ENCODE results near the gene KLHDC1.

The KLHDC1 gene

DNA sequence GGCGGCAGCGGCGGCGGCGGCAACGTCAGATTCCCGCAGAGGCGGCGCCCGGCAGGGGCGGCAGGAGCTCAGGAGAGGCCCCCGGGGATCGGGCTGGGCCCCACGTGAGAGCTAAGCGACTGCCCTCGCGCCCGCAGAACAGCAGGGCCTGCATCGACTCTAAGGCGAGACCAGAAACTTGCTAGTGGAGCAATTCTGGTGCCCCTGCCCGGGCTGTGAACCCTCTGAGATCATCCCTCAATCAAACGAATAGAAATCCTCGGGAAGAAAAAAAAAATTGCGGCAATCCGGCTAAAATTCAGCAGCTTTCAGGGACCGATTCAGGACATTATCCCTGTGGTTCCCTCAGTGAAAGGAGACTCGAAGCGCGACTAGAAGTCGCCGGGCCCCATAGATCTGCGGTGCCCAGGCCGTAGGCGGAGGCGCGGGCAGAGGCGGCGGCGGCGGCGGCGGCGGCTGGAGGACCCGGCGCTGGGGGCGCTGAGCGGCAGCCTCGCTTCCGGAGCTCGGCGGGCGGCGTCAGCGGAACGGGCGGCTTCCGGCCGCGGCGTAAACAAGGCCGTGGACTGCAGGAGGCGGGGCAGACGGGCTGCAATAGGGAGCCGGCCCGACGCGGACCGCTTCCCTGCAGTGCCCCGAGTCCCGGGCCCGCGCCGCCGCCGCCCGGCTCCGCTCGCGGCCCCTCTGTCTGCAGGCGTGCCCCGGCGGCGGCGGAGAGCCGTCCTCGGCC, 74.8 kb downstream of the KLHDC1 start, which contains the start of gene KLHDC2 (continued):
- TF ChIP-seq ZNF791 (tag by site-specific recombination; IDR thresholded peaks at IDR 0.05) (no peak), ZNF626 (tag by site-specific recombination; IDR thresholded peaks at IDR 0.05) (no peak), ZNF514 (tag by site-specific recombination; IDR thresholded peaks at IDR 0.05) (no peak), GFI1B (tag by site-specific recombination; IDR thresholded peaks at IDR 0.05) (no peak), ZNF792 (tag by site-specific recombination; IDR thresholded peaks at IDR 0.05) (no peak), ZNF266 (tag by site-specific recombination; IDR thresholded peaks at IDR 0.05; ENCODE audit: low read depth) (no peak), ZNF76 (tag by site-specific recombination; IDR thresholded peaks at IDR 0.05; ENCODE audit: borderline replicate concordance, low read depth) (no peak), ZNF544 (tag by site-specific recombination; IDR thresholded peaks at IDR 0.05) (no peak), ZNF140 (tag by site-specific recombination; IDR thresholded peaks at IDR 0.05) (no peak), ZNF707 (tag by site-specific recombination; IDR thresholded peaks at IDR 0.05) (no peak), WT1 (tag by site-specific recombination; IDR thresholded peaks at IDR 0.05) (no peak), ZNF366 (tag by site-specific recombination; conservative IDR thresholded peaks at IDR 0.05) (no peak), ZBTB8A (tag by site-specific recombination; IDR thresholded peaks at IDR 0.05) (peak; percentile 94), ZNF549 (tag by site-specific recombination; IDR thresholded peaks at IDR 0.05) (no peak), ZXDB (tag by site-specific recombination; IDR thresholded peaks at IDR 0.05) (peak; percentile 88), ZNF747 (tag by site-specific recombination; IDR thresholded peaks at IDR 0.05) (no peak), SCRT2 (tag by site-specific recombination; IDR thresholded peaks at IDR 0.05) (no peak), ZSCAN16 (tag by site-specific recombination; IDR thresholded peaks at IDR 0.05) (no peak), ZNF174 (tag by site-specific recombination; IDR thresholded peaks at IDR 0.05) (no peak), KLF8 (tag by site-specific recombination; IDR thresholded peaks at IDR 0.05) (peak; percentile 62; the same call in 1 of the 2 replicates), ZNF600 (tag by site-specific recombination; IDR thresholded peaks at IDR 0.05) (peak; percentile 77), ZNF335 (tag by site-specific recombination; conservative IDR thresholded peaks at IDR 0.05) (peak; percentile 93), ZNF19 (tag by site-specific recombination; IDR thresholded peaks at IDR 0.05; ENCODE audit: low read depth) (no peak)
- TF ChIP-seq, protein P1, sequence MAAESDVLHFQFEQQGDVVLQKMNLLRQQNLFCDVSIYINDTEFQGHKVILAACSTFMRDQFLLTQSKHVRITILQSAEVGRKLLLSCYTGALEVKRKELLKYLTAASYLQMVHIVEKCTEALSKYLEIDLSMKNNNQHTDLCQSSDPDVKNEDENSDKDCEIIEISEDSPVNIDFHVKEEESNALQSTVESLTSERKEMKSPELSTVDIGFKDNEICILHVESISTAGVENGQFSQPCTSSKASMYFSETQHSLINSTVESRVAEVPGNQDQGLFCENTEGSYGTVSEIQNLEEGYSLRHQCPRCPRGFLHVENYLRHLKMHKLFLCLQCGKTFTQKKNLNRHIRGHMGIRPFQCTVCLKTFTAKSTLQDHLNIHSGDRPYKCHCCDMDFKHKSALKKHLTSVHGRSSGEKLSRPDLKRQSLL (tag by site-specific recombination; IDR thresholded peaks at IDR 0.05), result no peak; the same call in 1 of the 2 replicates
- TF ChIP-seq, protein P2, sequence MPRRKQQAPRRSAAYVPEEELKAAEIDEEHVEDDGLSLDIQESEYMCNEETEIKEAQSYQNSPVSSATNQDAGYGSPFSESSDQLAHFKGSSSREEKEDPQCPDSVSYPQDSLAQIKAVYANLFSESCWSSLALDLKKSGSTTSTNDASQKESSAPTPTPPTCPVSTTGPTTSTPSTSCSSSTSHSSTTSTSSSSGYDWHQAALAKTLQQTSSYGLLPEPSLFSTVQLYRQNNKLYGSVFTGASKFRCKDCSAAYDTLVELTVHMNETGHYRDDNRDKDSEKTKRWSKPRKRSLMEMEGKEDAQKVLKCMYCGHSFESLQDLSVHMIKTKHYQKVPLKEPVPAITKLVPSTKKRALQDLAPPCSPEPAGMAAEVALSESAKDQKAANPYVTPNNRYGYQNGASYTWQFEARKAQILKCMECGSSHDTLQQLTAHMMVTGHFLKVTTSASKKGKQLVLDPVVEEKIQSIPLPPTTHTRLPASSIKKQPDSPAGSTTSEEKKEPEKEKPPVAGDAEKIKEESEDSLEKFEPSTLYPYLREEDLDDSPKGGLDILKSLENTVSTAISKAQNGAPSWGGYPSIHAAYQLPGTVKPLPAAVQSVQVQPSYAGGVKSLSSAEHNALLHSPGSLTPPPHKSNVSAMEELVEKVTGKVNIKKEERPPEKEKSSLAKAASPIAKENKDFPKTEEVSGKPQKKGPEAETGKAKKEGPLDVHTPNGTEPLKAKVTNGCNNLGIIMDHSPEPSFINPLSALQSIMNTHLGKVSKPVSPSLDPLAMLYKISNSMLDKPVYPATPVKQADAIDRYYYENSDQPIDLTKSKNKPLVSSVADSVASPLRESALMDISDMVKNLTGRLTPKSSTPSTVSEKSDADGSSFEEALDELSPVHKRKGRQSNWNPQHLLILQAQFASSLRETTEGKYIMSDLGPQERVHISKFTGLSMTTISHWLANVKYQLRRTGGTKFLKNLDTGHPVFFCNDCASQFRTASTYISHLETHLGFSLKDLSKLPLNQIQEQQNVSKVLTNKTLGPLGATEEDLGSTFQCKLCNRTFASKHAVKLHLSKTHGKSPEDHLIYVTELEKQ (tag by site-specific recombination; IDR thresholded peaks at IDR 0.05; ENCODE audit: borderline replicate concordance), result no peak
- TF ChIP-seq, protein P3, sequence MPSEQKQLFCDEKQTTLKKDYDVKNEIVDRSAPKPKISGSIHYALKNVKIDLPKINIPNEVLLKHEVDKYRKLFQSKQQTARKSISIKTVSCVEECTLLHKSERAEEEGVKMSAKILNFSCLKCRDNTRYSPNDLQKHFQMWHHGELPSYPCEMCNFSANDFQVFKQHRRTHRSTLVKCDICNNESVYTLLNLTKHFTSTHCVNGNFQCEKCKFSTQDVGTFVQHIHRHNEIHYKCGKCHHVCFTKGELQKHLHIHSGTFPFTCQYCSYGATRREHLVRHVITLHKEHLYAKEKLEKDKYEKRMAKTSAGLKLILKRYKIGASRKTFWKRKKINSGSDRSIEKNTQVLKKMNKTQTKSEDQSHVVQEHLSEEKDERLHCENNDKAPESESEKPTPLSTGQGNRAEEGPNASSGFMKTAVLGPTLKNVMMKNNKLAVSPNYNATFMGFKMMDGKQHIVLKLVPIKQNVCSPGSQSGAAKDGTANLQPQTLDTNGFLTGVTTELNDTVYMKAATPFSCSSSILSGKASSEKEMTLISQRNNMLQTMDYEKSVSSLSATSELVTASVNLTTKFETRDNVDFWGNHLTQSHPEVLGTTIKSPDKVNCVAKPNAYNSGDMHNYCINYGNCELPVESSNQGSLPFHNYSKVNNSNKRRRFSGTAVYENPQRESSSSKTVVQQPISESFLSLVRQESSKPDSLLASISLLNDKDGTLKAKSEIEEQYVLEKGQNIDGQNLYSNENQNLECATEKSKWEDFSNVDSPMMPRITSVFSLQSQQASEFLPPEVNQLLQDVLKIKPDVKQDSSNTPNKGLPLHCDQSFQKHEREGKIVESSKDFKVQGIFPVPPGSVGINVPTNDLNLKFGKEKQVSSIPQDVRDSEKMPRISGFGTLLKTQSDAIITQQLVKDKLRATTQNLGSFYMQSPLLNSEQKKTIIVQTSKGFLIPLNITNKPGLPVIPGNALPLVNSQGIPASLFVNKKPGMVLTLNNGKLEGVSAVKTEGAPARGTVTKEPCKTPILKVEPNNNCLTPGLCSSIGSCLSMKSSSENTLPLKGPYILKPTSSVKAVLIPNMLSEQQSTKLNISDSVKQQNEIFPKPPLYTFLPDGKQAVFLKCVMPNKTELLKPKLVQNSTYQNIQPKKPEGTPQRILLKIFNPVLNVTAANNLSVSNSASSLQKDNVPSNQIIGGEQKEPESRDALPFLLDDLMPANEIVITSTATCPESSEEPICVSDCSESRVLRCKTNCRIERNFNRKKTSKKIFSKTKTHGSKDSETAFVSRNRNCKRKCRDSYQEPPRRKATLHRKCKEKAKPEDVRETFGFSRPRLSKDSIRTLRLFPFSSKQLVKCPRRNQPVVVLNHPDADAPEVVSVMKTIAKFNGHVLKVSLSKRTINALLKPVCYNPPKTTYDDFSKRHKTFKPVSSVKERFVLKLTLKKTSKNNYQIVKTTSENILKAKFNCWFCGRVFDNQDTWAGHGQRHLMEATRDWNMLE (tag by site-specific recombination; conservative IDR thresholded peaks at IDR 0.05; ENCODE audit: low read depth), result no peak
- TF ChIP-seq, protein P4, sequence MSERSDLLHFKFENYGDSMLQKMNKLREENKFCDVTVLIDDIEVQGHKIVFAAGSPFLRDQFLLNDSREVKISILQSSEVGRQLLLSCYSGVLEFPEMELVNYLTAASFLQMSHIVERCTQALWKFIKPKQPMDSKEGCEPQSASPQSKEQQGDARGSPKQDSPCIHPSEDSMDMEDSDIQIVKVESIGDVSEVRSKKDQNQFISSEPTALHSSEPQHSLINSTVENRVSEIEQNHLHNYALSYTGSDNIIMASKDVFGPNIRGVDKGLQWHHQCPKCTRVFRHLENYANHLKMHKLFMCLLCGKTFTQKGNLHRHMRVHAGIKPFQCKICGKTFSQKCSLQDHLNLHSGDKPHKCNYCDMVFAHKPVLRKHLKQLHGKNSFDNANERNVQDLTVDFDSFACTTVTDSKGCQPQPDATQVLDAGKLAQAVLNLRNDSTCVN (tag by site-specific recombination; optimal IDR thresholded peaks at IDR 0.05), result no peak
- TF ChIP-seq, protein P5, sequence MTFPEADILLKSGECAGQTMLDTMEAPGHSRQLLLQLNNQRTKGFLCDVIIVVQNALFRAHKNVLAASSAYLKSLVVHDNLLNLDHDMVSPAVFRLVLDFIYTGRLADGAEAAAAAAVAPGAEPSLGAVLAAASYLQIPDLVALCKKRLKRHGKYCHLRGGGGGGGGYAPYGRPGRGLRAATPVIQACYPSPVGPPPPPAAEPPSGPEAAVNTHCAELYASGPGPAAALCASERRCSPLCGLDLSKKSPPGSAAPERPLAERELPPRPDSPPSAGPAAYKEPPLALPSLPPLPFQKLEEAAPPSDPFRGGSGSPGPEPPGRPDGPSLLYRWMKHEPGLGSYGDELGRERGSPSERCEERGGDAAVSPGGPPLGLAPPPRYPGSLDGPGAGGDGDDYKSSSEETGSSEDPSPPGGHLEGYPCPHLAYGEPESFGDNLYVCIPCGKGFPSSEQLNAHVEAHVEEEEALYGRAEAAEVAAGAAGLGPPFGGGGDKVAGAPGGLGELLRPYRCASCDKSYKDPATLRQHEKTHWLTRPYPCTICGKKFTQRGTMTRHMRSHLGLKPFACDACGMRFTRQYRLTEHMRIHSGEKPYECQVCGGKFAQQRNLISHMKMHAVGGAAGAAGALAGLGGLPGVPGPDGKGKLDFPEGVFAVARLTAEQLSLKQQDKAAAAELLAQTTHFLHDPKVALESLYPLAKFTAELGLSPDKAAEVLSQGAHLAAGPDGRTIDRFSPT (tag by site-specific recombination; IDR thresholded peaks at IDR 0.05), result peak; percentile 77; the same call in 1 of the 2 replicates

Data from HEK293 (cell line).